Measurements from ENCODE around the gene IL32. TPM values are rescaled to one million over a fixed set of nuclear protein-coding genes. Genes with fewer than 3 reads are reported as not detected.

The IL32 gene
- total RNA-seq, 1 experiment from 2014 or later, result 4.7 TPM

GRCh38 chr16:3042376-3042775 is 23.1 kb upstream of the IL32 start:
- POLR2A ChIA-PET, result interaction anchor here (0.6 kb wide), 1 partner anchor 240 kb away, joined by 6 read pairs; no protein-coding TSS in a partner anchor

DNA sequence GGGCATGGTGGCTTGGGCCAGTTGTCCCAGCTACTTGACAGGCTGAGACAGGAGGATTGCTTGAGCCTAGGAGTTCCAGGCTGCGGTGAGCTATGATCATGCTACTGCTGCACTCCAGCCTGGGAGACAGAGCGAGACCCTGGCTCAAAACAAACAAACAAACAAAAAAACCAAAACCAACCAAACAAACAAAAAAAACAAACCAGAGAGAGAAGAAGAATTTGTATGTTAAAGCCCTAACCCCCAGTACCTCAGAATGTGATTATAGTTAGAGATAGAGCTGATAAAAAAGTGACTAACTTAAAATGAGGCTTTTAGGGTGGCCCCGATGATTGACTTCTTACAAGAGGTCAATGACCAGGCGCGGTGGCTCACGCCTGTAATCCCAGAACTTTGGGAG is 20.7 kb upstream of the IL32 start:
- TF ChIP-seq, protein P1, sequence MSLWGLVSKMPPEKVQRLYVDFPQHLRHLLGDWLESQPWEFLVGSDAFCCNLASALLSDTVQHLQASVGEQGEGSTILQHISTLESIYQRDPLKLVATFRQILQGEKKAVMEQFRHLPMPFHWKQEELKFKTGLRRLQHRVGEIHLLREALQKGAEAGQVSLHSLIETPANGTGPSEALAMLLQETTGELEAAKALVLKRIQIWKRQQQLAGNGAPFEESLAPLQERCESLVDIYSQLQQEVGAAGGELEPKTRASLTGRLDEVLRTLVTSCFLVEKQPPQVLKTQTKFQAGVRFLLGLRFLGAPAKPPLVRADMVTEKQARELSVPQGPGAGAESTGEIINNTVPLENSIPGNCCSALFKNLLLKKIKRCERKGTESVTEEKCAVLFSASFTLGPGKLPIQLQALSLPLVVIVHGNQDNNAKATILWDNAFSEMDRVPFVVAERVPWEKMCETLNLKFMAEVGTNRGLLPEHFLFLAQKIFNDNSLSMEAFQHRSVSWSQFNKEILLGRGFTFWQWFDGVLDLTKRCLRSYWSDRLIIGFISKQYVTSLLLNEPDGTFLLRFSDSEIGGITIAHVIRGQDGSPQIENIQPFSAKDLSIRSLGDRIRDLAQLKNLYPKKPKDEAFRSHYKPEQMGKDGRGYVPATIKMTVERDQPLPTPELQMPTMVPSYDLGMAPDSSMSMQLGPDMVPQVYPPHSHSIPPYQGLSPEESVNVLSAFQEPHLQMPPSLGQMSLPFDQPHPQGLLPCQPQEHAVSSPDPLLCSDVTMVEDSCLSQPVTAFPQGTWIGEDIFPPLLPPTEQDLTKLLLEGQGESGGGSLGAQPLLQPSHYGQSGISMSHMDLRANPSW (CRISPR knock-in tag; conservative IDR thresholded peaks at IDR 0.05; ENCODE audit: low read depth), result no peak
- no peak for TF ChIP-seq ZNF121 (CRISPR knock-in tag; IDR thresholded peaks at IDR 0.05)
- no peak for TF ChIP-seq RORB (CRISPR knock-in tag; IDR thresholded peaks at IDR 0.05)
- TF ChIP-seq SMAD3 (CRISPR knock-in tag; IDR thresholded peaks at IDR 0.05; ENCODE audit: borderline replicate concordance), result no peak
- TF ChIP-seq E2F1 (CRISPR knock-in tag; IDR thresholded peaks at IDR 0.05), result no peak
- TF ChIP-seq, protein P2, sequence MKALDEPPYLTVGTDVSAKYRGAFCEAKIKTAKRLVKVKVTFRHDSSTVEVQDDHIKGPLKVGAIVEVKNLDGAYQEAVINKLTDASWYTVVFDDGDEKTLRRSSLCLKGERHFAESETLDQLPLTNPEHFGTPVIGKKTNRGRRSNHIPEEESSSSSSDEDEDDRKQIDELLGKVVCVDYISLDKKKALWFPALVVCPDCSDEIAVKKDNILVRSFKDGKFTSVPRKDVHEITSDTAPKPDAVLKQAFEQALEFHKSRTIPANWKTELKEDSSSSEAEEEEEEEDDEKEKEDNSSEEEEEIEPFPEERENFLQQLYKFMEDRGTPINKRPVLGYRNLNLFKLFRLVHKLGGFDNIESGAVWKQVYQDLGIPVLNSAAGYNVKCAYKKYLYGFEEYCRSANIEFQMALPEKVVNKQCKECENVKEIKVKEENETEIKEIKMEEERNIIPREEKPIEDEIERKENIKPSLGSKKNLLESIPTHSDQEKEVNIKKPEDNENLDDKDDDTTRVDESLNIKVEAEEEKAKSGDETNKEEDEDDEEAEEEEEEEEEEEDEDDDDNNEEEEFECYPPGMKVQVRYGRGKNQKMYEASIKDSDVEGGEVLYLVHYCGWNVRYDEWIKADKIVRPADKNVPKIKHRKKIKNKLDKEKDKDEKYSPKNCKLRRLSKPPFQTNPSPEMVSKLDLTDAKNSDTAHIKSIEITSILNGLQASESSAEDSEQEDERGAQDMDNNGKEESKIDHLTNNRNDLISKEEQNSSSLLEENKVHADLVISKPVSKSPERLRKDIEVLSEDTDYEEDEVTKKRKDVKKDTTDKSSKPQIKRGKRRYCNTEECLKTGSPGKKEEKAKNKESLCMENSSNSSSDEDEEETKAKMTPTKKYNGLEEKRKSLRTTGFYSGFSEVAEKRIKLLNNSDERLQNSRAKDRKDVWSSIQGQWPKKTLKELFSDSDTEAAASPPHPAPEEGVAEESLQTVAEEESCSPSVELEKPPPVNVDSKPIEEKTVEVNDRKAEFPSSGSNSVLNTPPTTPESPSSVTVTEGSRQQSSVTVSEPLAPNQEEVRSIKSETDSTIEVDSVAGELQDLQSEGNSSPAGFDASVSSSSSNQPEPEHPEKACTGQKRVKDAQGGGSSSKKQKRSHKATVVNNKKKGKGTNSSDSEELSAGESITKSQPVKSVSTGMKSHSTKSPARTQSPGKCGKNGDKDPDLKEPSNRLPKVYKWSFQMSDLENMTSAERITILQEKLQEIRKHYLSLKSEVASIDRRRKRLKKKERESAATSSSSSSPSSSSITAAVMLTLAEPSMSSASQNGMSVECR (CRISPR knock-in tag; IDR thresholded peaks at IDR 0.05; ENCODE audit: borderline replicate concordance), result no peak
- TF ChIP-seq PRDM15 (CRISPR knock-in tag; IDR thresholded peaks at IDR 0.05), result no peak
- no peak for TF ChIP-seq CBFB (CRISPR knock-in tag; IDR thresholded peaks at IDR 0.05; ENCODE audit: low read depth)
- TF ChIP-seq HMGXB4 (CRISPR knock-in tag; IDR thresholded peaks at IDR 0.05), result no peak
- no peak for TF ChIP-seq E2F4 (CRISPR knock-in tag; IDR thresholded peaks at IDR 0.05; ENCODE audit: borderline replicate concordance, low read depth)
- TF ChIP-seq, protein P3, sequence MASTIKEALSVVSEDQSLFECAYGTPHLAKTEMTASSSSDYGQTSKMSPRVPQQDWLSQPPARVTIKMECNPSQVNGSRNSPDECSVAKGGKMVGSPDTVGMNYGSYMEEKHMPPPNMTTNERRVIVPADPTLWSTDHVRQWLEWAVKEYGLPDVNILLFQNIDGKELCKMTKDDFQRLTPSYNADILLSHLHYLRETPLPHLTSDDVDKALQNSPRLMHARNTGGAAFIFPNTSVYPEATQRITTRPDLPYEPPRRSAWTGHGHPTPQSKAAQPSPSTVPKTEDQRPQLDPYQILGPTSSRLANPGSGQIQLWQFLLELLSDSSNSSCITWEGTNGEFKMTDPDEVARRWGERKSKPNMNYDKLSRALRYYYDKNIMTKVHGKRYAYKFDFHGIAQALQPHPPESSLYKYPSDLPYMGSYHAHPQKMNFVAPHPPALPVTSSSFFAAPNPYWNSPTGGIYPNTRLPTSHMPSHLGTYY (CRISPR knock-in tag; IDR thresholded peaks at IDR 0.05), result no peak
- TF ChIP-seq PRRX2 (CRISPR knock-in tag; IDR thresholded peaks at IDR 0.05), result no peak
- Mint-ChIP-seq H3K4me3 (peak overlapping the region; percentile 89), H3K27me3 (ENCODE audit: low read depth) (peaks cover 26% of the 10 kb centered on the region), H3K4me1 (peaks cover 13% of the 10 kb centered on the region), H3K9me3 (no peaks in the 10 kb centered on the region), H3K27ac (peak overlapping the region; percentile 86; the same call in 1 of the 2 replicates), H3K36me3 (0 out of 2 replicates have a peak, but pooled peaks cover 3% of the 10 kb centered on the region)
- ATAC-seq, result no peak
- DNase-seq (ENCODE audit: low spot score), result no peak
- ChIA-PET CTCF (interaction anchor here (0.7 to 11.1 kb wide), 5 partner anchors 13 to 334 kb away, joined by 3 to 152 read pairs (median 5); no protein-coding TSS in a partner anchor), POLR2A (interaction anchor here (0.8 to 1.9 kb wide), 3 partner anchors 11 to 24 kb away, joined by 3 to 8 read pairs (median 4); partner anchors contain the start of gene TNFRSF12A)

More at GRCh38 chr16:3042376-3042775, 23.1 kb upstream of the IL32 start:
- Mint-ChIP-seq H3K4me1 (peaks cover 21% of the 10 kb centered on the region), H3K9me3 (no peaks in the 10 kb centered on the region), H3K27ac (no peak overlapping the region), H3K36me3 (no peaks in the 10 kb centered on the region), H3K27me3 (ENCODE audit: low read depth) (peaks cover 9% of the 10 kb centered on the region), H3K4me3 (no peak overlapping the region)
- CTCF ChIA-PET, result interaction anchor here (0.6 to 11.1 kb wide), 7 partner anchors 11 to 108 kb away, joined by 3 to 152 read pairs (median 4); partner anchors contain the start of gene ZSCAN10
- ATAC-seq (no peak), DNase-seq (ENCODE audit: low spot score) (no peak)
- TF ChIP-seq GABPB1 (CRISPR knock-in tag; IDR thresholded peaks at IDR 0.05), result peak; percentile 79
- TF ChIP-seq SP1 (CRISPR knock-in tag; conservative IDR thresholded peaks at IDR 0.05), result no peak
- TF ChIP-seq ZNF317 (CRISPR knock-in tag; IDR thresholded peaks at IDR 0.05; ENCODE audit: borderline replicate concordance, low read depth), result no peak

Data from WTC11 (cell line).